NCI-H345 (cell line): ENCODE data around the gene NWD2.

Experiments used
- DNase-seq: peaks from one replicate; lab custom pipeline; 2025; lab: John Stamatoyannopoulos, UW

The NWD2 gene

DNA sequence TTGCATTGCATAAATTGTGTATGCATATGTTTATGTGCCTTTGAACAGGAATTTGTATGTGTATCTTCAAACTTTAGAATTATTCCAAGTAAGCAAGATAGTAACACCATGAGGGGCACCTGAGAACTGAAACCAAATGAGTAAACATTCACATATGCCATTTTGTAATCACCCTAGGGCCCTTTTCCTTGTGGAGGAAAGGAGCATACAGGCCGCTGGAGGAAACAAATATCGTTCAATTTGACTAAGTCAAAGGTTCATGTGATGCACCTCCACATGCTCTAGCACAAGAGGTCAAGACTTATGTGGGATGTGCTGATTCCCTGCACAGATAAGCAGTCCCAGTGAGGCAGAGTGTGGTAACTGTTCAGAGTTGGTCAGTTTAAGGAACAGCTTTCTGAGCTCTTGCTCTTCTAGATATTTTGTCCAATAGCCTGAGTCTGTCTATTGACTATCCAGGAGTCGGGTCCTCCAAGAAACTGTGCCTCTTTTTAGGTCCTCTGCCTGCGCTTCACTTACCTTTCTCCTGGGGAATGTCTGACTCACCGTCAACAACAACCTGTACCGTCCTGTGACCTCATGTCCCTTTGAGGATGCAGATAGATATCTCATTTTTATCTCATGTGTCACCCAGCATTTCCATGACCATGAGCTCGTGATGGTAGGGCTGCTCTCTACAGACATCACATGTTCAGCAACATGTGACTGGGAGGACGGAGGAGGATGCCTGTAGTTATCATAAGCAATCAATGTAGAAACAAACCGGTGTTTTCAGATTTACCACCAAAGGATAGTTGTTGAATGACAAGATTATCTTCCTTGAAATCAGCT lies 196.9 kb downstream of the NWD2 start:
- DNase-seq, result no peak

DNA sequence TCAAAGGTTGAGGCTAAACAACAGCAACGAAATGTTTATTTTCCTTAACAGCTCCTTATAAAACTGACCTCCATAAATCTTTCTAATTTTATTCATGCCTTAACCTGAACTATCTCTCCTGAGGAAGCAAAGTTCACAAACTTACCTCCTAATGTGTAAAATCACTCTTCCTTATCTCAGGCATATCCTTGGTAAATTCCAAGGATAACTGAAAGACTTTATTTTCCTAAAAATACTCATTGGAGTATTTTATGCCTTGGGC lies 197.4 kb downstream of the NWD2 start:
- DNase-seq, result no peak

DNA sequence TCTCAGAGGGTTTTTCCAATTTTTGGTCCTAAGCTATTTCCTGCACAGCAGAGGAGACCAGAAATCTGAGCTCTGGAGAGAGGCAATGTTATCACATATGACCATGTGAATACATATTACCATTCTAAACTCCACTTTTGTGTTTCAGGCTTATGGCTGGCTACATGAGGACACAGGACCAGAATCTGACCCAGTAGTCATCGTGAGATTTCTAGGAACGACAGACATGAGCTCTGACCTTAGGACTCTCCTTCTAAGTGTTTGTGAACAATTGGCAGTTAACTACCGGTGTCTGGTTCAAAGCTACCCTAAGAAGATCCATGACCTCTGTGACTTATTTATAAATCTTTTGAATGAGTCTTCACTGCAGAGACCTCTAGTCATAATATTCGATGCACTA lies 198.6 kb downstream of the NWD2 start:
- no peak for DNase-seq

DNA sequence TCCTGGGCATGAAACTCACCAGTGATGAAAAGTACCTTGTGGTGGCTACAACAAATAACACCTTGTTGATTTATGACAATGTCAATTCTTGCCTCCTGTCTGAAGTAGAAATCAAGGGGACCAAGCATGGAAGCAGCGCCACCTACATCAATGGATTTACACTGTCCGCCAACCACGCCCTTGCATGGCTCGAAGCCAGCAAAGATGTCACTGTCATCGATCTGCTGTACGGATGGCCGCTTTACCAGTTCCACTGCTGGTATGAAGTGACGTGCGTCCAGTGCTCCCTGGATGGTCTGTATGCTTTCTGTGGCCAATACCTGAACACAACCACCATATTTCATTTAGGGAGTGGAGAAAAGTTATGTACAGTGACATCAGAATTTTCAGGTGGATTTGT lies 200.5 kb downstream of the NWD2 start:
- DNase-seq, result no peak

DNA sequence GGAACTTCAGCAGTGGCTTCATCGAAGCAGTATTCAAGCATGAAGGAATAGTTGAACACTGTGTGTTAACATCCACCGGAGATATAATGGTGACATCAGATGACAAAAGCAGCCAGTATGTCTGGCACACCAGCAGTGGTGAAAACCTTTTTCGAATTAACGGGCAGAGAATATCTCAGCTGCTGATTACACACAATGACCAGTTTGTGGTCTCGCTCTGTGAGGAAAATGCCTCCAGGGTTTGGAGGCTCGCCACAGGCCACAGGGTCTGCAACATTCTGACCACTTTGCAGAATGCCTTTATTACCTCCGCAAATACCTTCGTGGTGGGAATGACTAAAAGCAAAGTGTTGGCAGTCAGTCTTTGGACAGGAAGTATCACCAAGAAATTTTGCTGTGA lies 201.5 kb downstream of the NWD2 start:
- no peak for DNase-seq

DNA sequence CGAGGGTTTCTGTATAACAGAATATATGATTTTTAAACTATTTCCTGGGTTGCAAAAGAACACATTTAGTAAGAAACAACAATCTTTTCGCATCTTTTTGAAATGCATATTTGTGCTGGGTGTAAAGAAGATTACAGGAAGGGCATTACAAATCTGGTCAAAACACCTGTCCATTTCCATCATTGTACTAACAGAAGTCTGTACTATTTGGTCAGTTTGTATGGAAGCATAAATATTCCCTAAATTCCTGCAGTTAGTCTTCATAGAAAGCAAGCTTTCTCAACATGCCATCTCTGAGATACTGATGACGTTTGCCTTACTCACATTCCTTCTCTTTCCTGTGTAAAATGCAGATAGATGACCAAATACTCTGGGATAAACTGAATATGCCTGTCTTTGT lies 203.3 kb downstream of the NWD2 start:
- no peak for DNase-seq

DNA sequence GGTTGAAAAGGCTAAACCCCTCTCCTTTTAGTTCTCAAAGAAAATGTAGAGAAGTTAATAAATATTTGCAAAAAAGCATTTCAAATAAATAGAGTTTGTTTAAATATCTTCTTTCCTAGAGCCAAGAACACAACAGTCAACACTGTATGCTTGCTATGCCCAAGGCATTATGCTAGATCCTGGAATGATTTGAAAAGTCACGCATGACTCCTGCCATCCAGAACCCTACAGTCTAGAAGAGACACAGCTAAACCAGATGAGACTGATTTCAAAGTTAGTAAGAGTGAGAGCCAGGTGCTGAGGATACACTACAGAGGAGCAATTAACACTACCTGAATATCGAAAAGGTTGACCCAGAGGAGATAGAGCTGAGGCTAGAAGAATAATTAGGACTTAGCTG lies 205.8 kb downstream of the NWD2 start:
- no peak for DNase-seq

DNA sequence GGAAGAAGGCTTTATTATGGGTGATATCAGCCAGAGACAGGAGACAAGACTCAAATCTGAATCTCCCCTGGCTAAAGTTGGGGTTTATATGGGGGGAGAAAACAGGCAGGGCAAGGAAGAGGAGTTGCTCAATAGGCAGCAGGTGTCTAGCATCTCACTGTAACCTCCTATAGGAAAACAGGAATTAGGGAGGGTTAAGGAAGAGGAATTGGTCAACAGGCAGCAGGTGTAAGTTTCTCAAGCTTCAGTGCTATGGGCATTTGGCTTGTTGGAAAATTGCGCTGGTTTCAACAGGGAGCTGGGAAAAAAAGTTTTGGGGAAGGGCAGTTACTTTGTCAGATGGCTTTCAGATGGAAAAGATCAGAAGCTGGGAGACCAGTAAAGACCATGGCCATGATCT lies 206.4 kb downstream of the NWD2 start:
- no peak for DNase-seq

DNA sequence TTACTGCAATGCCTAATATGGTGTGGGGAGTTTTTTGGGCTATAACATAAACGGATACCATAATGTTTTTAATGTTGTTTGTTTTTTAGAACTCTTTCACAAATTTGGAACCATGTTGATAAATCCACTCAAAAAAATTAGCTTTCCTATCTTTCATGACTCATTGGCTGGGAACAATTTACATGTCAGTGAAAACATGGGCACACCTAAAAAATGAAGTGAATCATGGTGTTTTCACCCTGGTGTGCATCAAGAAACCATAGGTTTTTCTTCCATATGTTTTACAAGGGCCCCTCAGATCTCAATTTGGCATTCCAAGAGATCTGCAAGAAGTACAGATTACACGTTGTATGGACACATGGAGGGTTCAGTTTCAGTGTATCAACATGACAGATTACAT lies 207.1 kb downstream of the NWD2 start:
- no peak for DNase-seq

DNA sequence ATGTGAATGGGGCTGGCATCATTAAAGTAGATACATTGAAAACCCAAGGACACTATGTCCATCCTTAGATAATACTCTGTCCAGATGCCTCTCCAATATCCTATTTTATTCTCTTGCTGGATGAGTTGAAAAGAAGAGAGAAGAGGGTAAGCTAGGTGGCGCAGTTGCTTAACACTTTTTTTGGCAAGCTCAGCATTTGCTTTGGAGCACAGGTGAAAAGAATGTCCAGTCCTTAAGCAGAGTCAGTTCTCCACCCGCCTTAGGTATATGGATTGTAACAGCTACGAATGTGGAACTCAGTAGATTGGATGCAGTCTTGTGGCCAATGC lies 208.4 kb downstream of the NWD2 start:
- peak; percentile 76 for DNase-seq

DNA sequence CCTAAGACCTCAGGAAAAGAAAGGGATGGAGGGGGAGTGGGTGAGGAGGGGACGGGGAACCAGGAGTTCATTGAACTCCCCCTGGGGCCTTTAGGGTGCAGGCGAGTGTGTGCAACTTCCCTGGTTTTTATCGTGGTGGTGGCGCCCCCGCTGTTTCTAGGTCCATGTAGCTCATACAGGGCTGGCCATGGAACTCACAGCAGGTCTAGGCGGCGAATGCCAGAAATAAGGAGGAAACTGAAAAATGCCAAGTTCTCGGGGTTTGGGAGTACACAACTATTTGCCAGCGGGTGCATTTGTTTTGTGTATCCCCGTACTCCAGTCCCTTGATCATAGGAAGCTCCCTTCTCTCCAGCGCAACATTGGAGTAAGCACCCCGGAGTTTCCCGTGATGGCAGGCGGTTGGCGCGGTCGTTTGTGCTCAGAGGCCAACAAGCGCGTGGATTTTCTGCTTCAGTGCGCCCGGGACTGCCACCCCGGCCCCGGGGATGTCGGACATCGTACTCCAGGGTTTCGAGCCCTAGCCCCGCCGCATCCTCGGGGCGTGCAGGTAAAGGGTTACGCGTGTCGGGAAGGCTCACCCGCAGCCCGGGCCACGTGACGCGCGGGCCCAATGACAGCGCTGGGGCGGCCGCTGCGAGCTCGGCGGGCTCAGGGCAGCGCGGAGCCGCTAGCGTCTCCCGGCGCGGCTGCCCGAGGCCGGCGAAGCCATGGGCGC lies 208.9 kb downstream of the NWD2 start:
- peak; percentile 57 for DNase-seq

DNA sequence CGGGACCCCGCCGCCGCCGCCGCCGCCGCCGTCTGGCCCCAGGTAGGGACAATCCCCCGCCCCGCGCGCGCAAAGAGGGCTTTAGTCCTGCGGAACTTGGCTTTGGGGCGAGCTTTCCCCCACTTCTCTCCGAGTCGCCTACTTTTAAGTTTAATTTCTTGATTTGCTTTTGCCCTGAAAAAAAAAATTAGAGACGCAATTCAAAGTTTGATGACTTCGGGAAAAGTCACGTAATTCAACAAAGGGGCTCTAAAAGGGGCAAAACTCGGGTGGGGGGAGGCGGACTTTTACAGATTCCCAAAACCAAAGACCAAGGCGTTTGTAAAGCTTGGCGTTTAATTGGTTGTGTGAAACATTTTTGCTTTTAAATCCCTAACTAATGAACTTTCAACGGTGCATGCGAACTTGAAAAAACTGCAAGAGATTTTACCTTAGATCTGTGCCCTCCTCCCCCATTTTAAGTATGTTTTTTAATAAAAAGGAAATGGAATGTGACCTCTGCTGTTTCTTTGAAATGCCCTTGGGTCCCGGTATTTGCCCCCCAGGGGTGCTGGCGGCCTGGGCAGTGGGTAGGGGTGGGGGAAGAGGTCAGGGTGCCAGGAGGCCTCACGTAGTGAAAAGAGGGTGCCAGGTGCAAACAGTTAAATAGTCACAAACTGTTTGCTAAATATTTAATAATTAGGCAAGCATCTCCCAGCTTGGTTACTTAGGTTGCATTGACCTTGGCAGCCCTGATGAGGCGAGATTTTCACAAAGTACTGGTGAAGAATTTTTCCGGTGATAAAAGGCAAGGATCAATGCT lies 209.7 kb downstream of the NWD2 start:
- DNase-seq, result no peak

DNA sequence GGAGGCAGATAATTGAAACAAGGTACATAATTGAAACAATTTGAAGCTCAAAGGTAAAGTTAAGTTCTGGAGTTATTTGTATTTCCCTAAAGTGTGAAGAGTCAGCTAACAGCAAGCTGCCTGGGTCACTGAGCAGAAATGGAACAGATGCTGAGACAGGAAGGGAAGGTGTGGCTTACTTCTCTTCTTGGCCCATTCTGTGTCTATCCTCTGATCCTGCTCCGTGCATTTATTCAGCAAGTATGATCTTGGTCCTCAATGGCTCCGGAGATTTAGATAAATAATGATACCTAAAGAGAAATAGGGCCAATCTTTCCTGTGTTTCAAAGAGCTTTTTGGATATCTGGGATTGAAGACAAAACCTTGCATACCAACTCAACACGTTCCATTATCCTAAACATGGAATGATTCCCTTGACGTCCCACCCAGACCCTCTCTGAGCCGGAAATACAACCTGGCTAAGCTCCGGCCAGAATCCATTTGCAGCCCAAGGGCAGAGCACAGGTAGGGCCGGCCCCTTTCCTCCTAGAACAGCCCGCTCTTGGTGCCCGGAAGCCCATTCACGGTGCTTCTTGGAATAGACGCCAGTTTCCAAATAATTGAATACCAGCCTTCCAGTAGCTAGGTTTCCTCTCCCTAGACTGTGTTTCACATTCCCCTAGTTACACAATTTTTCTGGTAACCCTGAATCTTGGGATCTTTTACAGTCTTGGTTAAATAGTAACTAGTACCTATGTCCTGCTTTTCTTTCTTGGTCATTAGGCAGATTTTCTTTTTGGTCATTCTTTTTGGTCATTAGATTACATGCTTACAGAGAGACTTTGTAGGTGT lies 211.0 kb downstream of the NWD2 start:
- no peak for DNase-seq

DNA sequence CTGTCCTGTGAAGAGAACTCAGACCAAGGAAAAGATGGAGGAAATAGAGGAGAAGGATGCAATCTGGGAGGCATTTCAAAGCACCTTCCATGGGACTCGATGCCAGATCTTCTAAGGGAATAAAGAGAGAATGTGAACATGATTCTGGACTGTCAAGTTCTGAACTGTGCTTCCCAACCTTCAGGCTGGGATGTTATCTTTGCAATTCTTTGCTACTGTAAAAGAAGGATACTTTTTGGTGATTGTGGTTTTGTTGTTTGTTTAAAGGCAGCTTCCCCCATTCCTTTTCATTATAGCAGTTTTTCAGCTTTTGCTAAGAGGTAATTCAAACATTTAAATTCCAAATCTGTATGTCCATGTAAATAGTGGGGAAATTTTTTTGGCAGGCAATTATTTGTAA lies 217.3 kb downstream of the NWD2 start:
- no peak for DNase-seq

DNA sequence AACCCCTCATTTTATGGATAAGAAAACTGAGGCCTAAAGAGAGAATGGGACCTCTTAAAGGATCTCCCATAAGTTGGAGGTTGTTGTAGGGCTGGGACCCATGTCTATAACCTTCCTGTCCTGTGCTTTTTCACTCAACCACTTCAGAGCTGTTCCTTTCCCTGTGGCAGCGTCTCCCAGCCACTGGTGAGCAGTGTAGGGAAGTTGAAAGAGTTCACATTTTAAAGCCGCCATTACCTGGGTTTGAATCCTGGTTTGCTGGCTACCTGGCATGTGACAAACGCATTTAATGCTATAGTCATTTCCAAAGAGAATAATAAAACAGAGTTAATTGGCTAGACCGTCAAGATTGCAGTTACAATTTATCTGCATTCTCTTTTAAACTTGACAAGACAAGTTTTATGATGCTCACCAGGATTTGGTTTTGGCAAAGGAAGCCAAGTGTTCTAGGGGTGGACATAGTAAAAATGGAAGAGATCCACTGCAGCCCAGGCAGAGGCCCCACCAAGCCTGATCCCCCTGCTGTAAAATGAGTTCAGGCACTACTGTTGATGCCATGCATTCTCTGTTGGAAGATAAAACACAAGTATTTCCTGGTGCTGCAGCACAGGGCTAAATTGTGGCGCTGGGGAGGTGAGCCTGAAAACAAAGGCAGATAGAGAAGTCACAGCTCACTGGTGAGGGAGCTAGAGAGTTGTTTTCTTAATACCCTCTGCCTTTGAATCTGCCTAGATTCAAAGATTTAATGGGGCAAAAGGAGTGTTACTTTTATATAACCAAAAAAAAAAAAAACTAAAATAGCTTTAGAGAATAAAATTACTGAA lies 218.7 kb downstream of the NWD2 start:
- DNase-seq, result no peak

DNA sequence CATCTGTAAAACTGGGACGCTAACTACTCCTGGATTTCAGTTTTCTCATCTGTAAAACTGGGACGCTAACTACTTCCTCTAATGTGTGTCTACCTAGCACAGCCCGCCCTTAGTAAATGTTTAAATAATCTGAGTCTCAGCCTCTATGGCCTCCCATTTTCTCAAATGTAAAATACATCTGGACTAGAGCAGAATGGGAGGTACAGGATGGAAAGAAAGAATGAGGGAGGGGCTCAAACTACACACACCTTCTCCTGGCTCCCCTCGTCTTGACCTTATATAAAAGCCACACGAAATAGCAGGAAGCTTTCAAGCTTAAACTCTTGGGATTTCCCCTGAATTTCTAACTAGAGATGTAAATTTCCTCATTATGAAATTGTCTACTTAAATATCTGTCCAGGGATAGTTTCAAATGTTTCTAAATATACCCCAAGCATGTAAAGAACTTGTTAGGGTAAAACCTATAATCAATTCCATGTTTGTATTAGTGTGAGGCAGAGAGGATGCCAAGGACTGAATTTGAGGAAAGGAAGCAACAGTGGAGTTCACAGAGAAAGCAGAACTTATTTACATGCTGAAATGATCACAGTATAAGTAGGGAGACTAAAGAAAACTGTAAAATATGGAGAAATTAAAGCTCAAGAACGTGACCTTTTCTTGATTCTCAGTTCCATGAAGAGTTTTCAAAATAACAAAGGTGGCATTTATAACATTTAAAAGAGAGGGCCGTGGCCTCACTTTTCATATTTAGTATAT lies 220.0 kb downstream of the NWD2 start:
- DNase-seq, result no peak

DNA sequence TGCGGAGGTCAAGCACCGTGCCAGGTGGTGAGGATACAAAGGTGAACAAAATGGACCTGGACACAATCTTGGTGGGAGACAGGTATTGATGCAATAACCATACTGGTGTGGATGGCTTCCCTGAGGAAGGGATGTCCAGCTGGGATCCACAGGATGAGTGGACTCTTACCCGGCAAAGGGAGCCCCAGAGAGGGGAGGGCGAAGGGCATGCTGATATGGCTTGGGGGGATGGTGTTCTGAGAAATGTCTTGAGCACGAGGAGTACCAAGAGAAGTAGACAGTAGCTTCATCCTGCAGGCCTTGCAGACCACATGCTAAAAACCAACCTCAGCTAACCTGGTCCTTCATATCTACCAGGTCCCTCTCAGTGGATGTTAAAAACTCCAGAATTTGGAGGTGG lies 220.8 kb downstream of the NWD2 start:
- DNase-seq, result no peak

DNA sequence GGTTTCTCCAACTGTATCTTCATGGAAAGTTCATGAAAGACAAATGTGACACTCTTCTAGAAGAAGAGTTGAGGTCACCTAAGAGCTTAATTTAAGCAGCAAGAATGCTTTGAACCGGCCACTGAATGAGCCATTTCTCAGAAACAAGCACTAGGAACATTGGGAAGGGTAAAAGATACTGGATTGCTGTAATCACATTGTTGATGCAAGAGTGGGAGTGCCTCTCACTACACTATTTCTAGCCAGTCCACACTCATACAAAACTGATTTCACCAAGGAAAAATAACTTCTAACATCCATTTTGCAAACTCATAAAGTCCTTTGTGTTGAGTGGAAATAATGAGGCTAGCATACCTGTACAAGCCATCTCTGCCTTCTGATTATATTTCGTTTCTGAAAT lies 221.3 kb downstream of the NWD2 start:
- DNase-seq, result no peak

DNA sequence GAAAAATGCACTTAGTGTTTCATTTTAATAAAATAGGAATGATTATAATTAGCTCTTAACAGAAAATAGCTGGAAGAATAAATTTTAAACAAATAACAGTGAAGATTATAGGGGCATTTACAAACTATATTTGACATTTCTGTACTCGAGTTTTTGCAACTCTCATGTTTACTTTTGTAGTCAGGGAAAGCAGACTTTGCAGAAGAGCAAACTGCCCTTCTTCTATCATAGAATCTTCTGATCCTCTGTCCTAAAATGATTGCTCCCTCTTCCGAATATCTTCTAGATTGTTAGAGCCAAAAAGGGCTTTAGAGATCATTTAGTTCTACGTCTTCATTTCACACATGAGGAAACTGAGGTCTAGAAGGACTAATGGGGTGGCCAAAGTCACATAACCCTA lies 222.7 kb downstream of the NWD2 start:
- DNase-seq, result no peak

DNA sequence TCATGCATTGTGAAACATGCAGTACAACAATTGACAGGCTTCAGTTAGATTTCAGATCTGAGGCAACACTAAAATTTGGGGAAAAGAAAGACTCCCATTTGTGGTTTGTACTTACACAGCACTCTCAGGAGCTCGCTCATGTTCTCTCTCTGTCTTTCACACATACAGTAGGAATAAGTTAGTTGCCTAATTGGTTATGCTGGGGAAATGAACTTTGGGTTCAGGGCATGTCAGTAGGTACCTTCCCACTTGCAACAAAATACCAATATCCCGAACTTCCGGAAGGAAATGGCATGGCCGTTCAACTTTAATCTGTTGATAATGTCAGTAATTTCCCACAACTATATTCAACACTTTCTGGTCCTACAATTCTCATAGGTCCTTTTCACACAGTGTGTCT lies 223.3 kb downstream of the NWD2 start:
- DNase-seq, result no peak

DNA sequence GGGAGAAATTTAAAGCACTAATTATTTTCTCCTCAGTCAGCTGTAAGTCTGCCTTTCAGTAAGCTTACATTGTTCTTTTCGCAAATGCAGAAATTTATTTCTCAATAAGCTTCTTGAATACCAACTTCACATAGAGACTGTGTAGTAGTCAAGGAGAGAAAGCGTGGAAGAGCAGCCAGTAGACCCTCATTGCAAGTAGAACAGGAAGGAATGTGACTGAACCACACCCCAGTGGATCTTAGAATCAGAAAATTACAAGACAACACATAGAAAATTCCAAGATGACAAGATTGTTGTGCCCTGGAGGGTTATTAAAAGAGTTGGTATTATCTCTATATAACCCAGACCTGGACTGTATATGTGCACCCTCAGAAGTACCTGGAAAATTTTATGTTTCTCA lies 224.7 kb downstream of the NWD2 start:
- DNase-seq, result no peak
